Measurements from ENCODE around the gene COL28A1.
"Not testable (repeated sequence)": the region's sequence is repeated elsewhere in the genome, so short reads cannot be mapped to it uniquely, and the experiment has no call there.

Gene COL28A1

DNA sequence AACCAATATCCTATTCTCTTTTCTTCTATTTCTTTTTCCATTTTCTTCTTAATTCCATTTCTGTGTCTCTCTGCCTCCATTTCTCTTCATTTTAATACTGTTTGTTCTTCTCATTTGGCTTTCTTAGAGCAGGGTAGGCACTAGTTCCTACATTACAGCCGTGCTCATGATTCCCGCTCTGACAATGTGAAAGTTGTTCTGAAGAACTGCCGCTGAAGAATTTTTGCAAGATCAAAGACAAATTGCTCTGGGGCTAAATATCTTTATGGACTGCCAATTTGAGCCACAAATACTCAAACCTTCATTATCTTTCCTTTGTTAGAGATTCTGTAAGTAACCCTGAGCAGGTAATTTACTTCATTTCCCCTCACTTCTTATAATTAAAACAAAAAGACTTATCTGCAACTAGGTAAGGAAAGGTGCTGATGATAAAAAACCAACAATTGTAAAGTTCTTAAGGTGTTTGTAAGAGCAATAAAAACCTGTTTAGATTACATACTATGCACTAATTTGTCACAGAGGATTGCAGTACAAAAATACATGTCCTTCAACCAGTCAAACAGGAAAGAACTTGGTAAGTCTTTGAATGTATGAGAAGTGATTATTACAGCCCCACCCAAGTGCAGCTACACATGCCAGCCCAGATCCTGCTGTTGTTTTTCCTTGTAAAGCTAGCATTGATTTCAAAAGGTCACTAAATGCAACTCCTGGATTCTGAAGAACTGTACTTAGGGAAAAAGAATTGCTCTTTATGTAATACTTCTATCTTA is 127.5 kb downstream of the COL28A1 start:
- DNase-seq, result no peak

DNA sequence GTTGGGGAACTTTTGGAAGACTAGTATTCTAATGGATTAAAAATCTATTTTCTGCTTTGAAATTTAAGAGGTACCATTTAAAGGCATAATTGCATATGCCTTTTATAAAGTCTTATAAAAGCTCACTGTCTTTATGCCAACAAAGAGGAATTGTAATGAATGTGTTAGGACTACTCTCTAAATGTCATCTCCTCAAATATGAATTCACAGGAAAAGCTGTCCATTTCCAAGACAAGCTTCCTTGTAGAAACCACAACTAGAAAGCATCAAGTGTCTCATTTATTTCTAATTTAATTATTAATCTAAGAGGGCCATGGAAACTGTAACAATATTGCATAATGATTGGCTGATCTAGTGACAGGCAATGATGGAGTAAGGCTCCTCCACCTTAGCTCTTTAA is 130.2 kb downstream of the COL28A1 start:
- no peak for DNase-seq

DNA sequence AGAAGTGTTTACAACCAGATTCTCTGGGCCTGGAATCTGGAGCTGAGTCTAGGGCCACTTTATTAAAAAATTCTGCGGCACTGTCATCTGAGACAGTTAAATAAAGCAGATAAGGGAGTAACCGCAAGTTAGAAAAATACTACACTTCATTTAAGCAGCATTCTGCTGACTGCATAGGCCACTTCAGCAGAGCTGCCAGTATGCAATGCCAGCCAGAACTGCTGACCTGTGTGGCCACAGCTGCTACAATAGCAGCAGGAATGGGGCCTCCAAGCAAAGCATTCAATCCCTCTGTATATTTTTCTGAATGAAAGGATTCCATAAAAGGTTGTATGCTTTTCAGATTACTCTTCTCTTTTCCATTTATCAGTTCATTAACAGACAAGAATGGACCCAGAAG is 136.0 kb downstream of the COL28A1 start:
- no peak for DNase-seq

DNA sequence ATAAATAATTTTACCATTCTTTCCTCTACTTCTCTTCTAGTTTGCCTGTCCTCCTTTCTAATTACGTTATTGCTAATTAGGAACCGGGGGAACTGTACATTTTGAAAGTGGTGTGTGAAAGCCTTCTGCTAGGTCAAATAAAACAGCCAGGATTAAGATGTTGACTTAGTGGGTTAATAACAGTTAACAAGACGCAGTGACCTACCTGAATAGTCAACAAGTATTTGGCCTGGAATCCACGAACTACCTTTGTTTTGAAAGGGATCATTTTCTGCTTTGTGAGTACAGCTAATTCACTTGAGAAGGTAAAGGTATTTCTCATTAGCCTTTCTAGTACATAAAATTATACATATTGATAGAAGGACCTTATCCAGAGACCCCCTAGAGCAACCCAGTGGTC is 139.9 kb downstream of the COL28A1 start:
- no peak for DNase-seq

DNA sequence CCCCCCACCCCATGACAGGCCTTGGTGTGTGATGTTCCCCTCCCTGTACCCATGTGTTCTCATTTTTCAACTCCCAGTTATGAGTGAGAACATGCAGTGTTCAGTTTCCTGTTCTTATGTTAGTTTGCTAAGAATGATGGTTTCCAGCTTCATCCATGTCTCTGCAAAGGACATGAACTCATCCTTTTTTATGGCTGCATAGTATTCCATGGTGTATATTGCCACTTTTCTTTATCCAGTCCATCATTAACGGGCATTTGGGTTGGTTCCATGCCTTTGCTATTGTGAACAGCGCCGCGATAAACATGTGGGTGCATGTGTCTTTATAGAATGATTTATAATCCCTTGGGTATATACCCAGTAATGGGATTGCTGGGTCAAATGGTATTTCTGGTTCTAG is 147.5 kb downstream of the COL28A1 start:
- not testable (repeated sequence) for DNase-seq

DNA sequence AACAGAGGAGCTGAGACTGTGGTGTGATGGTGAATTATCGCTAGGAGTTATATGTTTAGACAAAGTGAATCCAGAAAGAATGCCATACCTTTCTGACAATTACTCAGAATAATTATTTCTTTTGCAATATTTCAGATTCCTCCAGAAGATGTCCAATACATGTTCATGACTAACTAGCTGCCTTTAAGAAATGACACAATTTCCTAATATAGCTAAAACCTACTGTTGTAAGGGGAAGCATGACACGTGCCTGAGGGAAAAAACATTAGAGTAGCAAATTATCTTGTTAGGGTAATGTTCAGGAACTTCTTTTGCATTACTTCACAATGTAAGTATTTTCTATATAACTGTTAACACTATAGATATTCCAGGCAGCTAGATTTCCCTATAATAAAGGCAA is 150.3 kb downstream of the COL28A1 start:
- no peak for DNase-seq

DNA sequence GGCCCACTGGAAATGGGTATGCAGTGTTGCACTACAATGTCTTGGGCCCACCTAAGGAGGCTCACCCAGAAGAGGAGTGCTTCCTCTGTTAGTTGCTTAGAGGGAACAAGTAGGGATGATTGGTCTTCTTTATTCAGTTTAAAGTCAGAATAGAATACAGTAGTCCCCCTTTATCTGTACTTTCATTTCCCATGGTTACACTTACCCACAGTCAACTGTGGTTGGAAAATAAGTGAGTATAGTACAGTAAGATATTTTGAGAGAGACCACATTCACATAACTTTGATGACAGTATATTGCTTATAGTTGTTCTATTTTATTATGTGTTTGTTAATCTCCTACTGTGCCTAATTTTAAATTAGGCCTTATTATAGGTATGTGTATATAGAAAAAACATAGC is 151.4 kb downstream of the COL28A1 start:
- DNase-seq, result no peak

DNA sequence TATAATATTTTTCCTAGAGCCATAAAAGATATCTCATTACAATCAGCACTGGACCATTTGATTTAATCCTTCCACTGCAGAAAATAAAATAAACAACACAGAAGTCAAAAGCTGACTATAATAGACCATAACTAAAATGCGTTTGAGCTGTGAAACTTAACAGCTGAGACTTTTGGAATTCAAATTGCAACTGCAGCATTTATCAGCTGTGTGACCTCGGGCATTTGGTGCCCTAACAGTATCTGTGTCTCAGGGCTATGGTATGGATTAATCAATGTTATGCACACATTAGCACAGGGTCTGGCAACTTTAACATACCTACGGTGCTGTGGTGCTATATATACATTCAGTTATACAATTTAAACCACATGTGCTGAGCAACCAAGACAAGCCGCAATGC is 160.1 kb downstream of the COL28A1 start:
- DNase-seq, result no peak

DNA sequence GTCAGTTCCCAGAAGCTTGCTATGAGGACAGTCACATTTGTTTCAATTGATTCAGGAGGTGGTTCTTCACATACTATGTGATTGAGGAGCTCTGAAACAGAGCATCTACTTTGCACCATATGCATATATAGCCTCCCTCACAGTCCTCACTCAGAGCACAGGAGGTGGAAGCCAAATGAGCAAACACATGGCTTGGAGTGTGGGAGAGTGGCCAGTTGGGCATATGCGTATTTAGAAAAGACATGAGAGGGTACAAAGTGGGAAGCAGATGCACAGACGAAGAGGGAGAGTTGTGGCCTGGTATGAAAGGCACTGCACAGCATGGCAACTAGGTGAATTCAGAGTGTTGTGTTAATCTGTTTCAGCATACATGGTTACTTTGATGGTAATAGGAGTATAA is 165.6 kb downstream of the COL28A1 start:
- no peak for DNase-seq

DNA sequence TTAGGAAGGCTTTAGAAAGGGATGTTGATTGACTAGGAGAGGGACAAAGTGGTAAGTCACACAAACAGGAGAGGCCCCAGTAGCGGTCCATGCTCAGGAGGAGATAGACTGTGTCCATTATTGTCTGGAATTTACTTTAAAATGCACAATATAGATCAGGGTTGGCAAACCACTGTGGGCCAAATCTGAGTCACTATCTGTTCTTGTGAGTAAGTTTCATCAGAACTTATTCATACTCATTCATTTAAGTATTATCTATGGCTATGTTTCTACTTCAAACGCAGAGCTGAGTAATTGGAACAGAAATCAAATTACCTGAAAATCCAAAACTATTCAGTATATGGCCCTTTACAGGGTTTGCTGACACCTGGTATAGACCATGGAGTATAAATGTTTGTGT is 166.5 kb downstream of the COL28A1 start:
- DNase-seq, result peak; percentile 9

DNA sequence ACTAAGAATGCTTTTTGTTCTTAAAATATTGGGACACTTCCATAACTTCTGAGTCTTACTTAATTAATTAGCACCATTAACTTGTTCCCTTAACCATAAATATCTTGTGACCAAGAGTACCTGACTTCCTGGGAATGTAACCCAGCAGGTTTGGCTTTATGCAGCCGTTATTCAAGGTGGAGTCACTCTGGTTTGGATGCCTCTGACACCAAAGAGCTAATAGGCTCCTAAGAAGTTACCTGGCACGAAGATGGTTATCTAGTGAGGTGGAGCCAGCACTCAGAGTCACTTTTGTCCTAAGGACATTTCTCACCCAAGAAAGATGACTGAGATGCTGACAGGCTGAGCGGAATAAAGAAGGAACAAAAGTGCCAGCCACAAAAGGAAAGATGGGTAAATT is 181.0 kb downstream of the COL28A1 start:
- DNase-seq, result no peak

DNA sequence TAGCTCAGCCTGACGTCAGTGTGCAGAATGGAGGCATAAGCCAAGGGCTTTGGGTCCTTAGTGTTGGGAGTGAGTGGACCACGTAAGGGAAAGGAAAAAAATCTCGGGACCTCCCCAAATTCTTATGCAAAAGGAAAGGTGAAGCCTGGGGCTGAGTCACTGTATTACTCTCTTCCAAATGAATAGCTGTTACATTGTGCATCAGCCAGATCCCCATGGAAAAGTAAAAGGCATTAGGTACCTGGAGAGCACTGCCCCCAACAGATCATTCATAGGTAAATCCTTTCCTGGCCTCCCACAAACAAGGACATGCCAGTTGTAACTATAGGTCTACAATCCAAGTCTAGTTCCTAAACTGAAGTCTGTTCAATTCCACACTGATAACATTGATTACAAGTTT is 182.8 kb downstream of the COL28A1 start:
- no peak for DNase-seq

DNA sequence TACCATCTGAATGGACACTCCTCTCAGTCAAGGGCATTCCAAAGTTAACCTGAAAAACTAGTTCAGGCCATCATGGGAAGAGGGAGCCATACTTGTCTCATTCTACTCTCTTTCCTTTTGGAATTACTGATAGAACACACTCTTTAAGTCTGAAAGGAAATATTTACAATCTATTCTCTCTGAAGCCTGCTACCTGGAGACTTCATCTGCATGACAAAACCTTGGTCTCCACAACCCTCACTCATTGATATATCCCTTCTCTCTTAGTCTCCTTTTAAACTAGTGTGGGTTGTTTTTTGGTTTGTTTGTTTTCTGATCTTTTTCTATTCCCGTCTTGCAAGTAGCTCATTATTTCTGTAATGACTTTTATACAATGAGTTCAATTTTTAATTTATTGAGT is 183.8 kb downstream of the COL28A1 start:
- DNase-seq, result no peak

DNA sequence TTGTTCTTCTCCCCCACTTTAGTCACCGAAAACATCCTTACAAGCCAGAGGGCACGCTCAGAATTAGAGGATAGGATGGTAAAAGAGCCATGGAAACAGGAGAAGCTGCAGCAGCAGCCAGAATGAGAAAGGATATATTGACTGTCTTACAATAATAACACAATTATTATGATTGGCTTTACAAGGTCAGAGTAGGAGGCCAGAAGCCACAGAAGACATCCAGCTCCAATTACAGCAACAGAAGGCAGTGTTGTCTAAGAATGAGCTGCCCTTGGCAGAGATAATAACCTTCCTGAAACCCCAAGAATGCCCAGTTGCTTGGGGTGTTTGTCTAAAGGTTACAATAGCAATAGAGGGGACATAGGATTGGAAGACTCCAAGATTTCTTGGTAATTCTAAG is 184.5 kb downstream of the COL28A1 start:
- DNase-seq, result no peak

DNA sequence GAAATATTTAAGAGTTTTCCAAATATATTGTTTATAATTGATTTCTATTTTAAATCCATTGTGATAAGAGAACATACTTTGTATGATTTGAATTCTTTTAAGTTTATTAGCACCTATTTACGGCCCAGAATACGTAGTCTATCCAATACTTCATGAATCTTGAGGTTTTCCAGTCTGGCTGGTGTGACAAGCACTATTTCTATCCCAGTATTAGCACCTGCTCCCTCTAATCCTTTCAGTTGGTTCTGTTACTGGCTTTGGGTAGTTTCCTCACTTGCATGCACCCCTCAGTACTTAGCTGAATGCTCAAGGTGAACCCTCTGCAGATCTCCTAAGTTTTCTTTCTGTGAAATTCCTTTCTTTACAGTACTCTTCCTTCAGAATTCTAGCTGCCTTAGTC is 186.5 kb downstream of the COL28A1 start:
- no peak for DNase-seq

DNA sequence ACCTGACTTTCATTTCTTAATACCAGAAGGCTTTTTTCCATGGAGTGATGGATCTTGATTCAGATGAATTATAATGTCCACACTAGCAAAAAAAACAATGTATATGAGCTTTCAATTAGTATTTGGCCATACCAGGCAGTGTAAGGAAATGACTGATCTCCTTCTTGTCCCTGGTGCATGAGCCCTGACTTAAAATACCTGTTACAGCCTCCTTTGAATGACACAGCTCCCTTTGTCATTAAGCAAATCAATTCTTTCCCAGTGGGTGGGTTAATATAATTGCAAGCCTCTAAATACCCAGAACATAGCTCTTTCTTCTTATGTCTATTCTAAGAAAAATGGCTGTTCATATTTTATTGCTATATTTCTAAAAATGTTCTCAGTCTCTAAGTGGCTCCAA is 188.6 kb downstream of the COL28A1 start:
- DNase-seq, result no peak

DNA sequence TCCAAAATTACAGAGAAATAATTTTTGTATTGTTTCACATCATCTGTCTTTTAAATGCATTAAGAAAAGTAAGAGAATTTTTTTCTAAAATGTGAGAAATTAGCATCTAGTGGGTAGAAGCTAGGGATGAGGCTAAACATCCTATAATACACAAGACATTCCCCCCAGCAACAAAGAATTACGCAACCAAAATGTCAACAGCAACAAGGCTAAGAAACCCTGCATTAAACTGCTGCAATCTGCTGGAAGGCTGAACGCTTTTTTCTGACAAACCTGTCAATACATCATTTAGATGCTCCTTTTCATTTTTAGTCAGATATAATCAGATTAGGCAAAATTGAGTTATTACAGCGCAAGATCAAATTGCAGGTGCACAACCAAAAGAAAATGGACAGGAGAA is 191.1 kb downstream of the COL28A1 start:
- DNase-seq, result no peak

DNA sequence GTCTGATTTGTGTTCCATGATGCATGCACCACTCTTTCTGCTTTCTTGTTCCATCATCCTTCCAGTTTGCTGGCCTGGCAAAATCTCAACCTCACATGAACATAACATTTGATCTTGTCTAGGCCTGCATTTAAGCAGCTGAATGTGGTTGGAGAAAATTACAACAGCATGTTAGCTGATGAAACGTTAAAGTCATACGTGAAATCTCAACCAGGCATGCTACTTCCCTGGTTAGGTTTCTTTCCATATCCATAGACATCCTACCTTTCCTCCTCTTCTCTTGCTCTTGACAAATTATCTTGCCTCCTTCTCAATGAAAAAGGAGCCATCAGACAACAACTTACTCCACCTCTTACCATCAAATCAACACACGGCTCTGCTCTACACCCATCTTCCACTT is 199.8 kb downstream of the COL28A1 start:
- no peak for DNase-seq

DNA sequence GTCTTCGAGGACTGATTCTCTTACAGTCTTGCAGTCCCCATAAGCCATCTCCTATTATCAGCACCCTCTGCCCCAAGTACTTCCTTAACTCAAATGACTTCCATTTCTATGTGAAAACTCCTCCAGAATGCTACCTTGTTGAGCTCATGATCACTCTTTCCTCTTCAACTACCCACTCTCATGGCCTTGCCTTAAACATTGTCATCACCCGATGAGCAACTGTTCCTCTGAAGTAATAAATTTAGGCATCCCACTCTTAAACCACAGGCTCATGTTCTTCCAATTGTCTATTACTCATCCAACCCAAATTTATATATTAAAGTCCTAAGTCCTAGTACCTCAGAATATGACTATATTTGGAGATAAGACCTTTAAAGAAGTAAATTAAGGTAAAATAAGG is 200.5 kb downstream of the COL28A1 start:
- DNase-seq, result no peak

DNA sequence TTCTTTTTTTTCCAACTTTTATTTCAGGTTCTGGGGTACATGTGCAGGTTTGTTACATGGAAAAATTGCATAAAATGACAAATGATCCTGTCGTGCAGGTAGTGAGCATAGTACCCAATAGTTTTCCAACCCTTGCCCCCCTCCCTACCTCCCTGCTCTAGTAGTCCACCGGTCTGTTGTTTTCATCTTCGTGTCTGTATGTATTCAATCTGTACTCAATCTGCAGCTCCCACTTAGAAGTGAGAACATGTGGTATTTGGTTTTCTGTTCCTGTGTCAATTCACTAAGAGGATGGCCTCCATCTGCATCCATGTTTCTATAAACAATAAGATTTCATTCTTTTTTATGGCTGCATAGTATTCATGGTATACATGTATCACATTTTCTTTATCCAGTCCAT is 202.1 kb downstream of the COL28A1 start:
- DNase-seq, result no peak

DNA sequence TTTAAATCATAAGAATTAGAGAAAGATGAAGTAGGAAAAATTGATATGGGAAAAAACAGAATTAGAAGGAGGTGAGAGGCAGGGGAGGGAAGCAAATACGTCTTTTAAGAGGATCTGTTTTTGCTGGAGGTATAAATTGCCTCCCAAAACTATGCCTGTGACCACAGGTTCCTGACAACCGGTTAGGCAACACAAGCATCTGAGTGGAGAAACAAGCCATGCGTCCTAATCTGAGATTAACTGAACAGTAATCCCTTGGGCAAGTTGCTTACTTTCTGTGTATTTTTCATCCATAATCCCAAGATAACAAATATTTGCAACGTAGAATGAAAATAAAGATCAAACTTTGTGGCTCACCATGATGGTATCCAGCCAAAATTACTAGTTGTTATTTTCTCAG is 204.2 kb downstream of the COL28A1 start:
- DNase-seq, result no peak

DNA sequence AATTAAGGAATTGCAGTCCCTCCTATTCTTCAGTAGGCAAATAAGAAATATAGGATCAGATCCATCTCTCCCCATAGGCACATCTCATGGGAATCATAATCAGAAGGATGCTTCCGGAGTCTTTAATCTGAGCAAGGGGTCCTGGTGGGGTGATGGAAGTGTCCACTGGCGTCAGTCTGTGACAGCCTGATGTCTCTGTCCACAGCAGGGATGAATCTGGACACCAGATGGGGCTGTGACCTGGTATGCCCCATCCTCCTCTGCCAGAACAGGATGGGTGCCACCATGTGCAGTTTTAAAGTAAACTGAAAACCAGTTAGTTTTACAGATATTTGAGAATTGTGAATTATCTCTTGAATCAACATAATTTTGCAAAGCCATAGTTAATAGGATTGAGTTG is 204.7 kb downstream of the COL28A1 start:
- DNase-seq, result no peak

DNA sequence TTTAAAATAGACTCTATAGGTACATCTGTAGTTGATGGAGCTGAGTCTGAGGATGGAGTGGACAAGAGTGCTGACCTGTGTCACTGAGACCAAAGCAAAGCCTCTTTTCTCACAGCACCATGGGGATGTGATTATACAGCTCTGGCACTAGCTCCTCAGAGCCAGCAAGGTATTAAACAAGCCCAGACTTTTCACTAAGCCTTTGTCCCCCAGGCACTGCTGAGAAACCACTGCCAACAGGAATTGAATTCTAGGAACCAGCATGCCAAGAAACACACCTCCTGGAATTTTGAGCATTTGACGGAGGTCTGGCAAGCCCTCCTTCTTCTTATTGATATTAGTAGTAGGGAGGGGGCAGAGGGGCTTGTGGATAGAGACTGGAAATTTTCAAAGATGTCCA is 206.3 kb downstream of the COL28A1 start:
- no peak for DNase-seq

DNA sequence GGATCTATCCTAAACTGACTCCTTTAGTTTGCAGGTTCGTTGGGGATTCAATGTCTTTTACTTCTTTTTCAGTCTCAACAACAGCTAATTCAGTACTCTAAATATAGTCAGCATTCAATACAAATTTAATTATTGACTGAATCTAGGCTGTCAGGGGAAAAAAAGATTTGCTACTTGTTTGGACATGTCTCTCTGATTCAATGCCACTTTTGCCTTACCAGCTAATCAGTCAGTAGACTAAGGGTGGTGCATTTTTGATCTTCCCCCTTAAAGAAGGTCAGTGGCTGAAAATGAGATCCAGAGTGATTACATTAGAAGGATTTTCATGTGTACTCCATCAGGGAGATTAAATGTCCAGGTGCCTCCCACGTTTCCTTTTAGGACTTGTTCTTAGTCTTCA is 208.2 kb downstream of the COL28A1 start:
- no peak for DNase-seq

DNA sequence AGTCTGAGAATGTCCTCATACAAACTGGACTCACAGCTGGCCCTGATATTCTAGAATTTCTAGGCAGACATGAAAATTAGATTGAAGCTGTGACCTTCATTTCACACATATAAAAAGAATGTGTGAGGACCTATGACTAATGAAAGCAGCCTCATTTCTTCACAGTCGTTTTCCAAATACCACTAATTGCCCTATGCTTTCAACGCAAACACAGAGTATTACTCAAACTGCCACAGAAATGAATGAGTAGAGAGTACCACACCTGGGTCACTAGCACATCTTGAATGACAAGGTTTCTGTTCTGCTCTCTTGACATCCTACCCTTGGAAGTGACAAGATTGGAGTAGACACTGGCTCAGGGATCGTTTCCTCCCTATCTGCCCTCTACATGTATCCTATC is 211.0 kb downstream of the COL28A1 start:
- no peak for DNase-seq

DNA sequence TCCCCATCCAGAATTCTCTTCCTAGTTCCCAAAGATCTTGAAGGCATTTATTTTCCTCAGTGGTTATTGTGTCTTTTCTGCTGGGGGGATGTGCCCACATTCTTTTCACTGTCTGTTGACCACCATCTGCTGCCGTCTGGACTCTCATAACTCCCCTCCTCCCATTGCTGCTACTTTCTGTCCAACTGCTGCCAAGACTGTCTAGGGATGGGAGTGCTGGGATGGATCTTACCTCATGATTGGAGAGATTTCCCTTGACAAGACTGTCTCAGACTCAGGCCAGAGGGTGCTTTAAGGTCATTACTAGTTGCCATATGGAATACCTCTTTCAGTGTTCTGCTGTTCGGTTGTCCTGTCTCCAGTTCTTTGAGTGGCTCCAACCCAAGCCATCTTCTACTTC is 211.8 kb downstream of the COL28A1 start:
- no peak for DNase-seq

Data from fibroblast of upper back skin (primary cell).